SK-N-SH (cell line): Measurements from ENCODE around the gene NAPA. TPM values are rescaled to one million over a fixed set of nuclear protein-coding genes. Genes with fewer than 3 reads are reported as not detected.

ENCODE experiments used
- CTCF ChIA-PET: fragments of 300-600, 350-600 bp; formaldehyde crosslinking; extraction: SDS; loops from one replicate; lab custom pipeline; 2021; lab: Yijun Ruan, JAX
- POLR2A ChIA-PET: fragments of 350-600 bp; sonication (Branson Sonifier 250); formaldehyde crosslinking; extraction: SDS; loops from one replicate; lab custom pipeline; 2020; ENCODE audit warnings: antibody characterized with exemption, inconsistent platforms; lab: Yijun Ruan, JAX
- DNase-seq: peaks from one replicate; pipeline ENCODE4 v3.0.0; 2012
- H2AFZ ChIP-seq: fragments of 200-600 bp; sonication (generic); 2 replicates; pipeline ENCODE4 v1.8.1; 2016; ENCODE audit warnings: antibody characterized with exemption, mild to moderate bottlenecking, low read depth
- H3F3A ChIP-seq: fragments of 200-600 bp; sonication (generic); replicated peaks from 2 replicates; pipeline ENCODE3; 2016; ENCODE audit warnings: antibody characterized with exemption, mild to moderate bottlenecking; ENCODE audit not compliant: insufficient read depth
- H3K27ac ChIP-seq, 2 experiments: fragments of 200-500 bp in 1 of 2; fragments of 200-600 bp in 1 of 2; sonication (Bioruptor generic) in 1 of 2; sonication (generic), shearing (Covaris generic) in 1 of 2; 2 replicates each; pipeline versions ENCODE4 v1.5.1 to v1.6.1; 2014 to 2016; ENCODE audit warnings: low read depth in 2 of 2, inconsistent platforms in 1 of 2, low read length in 1 of 2, mild to moderate bottlenecking in 1 of 2, mixed read lengths in 1 of 2
- H3K27me3 ChIP-seq: fragments of 200-600 bp; sonication (generic), shearing (Covaris generic); 2 replicates; pipeline ENCODE4 v1.6.1; 2016; ENCODE audit warnings: mixed run types; ENCODE audit not compliant: insufficient read depth
- H3K36me3 ChIP-seq, 2 experiments: fragments of 200-500 bp in 1 of 2; fragments of 200-600 bp in 1 of 2; sonication (Bioruptor generic) in 1 of 2; sonication (generic) in 1 of 2; replicated peaks in 1 of 2; 2 replicates each; pipeline versions ENCODE3 to v1.5.1; 2014 to 2016; ENCODE audit warnings: low read length in 1 of 2, mild to moderate bottlenecking in 1 of 2; ENCODE audit not compliant: insufficient read depth in 2 of 2, control insufficient read depth in 1 of 2
- H3K4me1 ChIP-seq, 2 experiments: fragments of 200-500 bp in 1 of 2; fragments of 200-600 bp in 1 of 2; sonication (Bioruptor generic) in 1 of 2; sonication (generic), shearing (Covaris generic) in 1 of 2; 2 replicates each; pipeline versions ENCODE4 v1.5.1 to v1.6.1; 2014 to 2016; ENCODE audit warnings: low read depth in 1 of 2, low read length in 1 of 2, mixed run types in 1 of 2; ENCODE audit not compliant: insufficient read depth in 2 of 2, control insufficient read depth in 1 of 2
- H3K4me2 ChIP-seq: fragments of 200-600 bp; sonication (generic), shearing (Covaris generic); 2 replicates; pipeline ENCODE4 v1.6.1; 2017; ENCODE audit warnings: mixed run types
- H3K4me3 ChIP-seq, 2 experiments: fragments of 200-500 bp in 1 of 2; fragments of 200-600 bp in 1 of 2; sonication (Bioruptor generic) in 1 of 2; sonication (generic), shearing (Covaris generic) in 1 of 2; 2 replicates each; pipeline versions ENCODE4 v1.5.1 to v1.8.1; 2014 to 2016; ENCODE audit warnings: low read depth in 2 of 2, inconsistent platforms in 1 of 2, low read length in 1 of 2, mild to moderate bottlenecking in 1 of 2, mixed read lengths in 1 of 2, moderate library complexity in 1 of 2
- H3K79me2 ChIP-seq: fragments of 200-600 bp; sonication (generic); 2 replicates; pipeline ENCODE4 v1.8.1; 2017; ENCODE audit warnings: mild to moderate bottlenecking; ENCODE audit not compliant: insufficient read depth
- H3K9ac ChIP-seq: fragments of 200-600 bp; sonication (generic); 2 replicates; pipeline ENCODE4 v1.6.1; 2017; ENCODE audit warnings: mixed run types
- H3K9me2 ChIP-seq: fragments of 200-600 bp; sonication (generic); 2 replicates; pipeline ENCODE4 v1.6.1; 2017; ENCODE audit warnings: mixed run types
- H3K9me3 ChIP-seq: fragments of 200-600 bp; sonication (generic); 2 replicates; pipeline ENCODE4 v1.6.1; 2017; ENCODE audit warnings: mixed run types, mild to moderate bottlenecking, moderate library complexity
- H4K20me1 ChIP-seq: fragments of 200-600 bp; sonication (generic); 2 replicates; pipeline ENCODE4 v1.6.1; 2017; ENCODE audit warnings: mild to moderate bottlenecking, mixed run types; ENCODE audit not compliant: insufficient read depth
- EZH2phosphoT487 ChIP-seq: fragments of 200-600 bp; sonication (generic); IDR thresholded peaks from 2 replicates; pipeline ENCODE4 v1.6.1; 2017; ENCODE audit warnings: low read depth, mixed run types, mild to moderate bottlenecking, antibody characterized with exemption, moderate library complexity, borderline replicate concordance
- FOXJ3 ChIP-seq: sonication (generic); formaldehyde crosslinking; IDR thresholded peaks from 2 replicates; pipeline ENCODE4 v1.5.1; 2020; ENCODE audit warnings: mild to moderate bottlenecking, missing genetic modification reagents
- FOXM1 ChIP-seq: IDR thresholded peaks from 2 replicates; pipeline ENCODE4 v1.4.0; 2012; ENCODE audit warnings: low read depth, mild to moderate bottlenecking
- GATA2 ChIP-seq: sonication (generic); formaldehyde crosslinking; IDR thresholded peaks from 2 replicates; pipeline ENCODE4 v1.5.0; 2020; ENCODE audit warnings: mild to moderate bottlenecking, missing genetic modification reagents
- JUND ChIP-seq: IDR thresholded peaks from 2 replicates; pipeline ENCODE4 v1.4.0; 2012
- MEF2A ChIP-seq: IDR thresholded peaks from 2 replicates; pipeline ENCODE4 v1.4.0; 2012; ENCODE audit warnings: low read depth, borderline replicate concordance
- RCOR1 ChIP-seq: fragments of 150-350 bp; IDR thresholded peaks from 2 replicates; pipeline ENCODE4 v1.6.1; 2017; ENCODE audit warnings: antibody characterized with exemption, low read length
- RFX5 ChIP-seq: IDR thresholded peaks from 2 replicates; pipeline ENCODE4 v1.6.1; 2012; ENCODE audit warnings: mild to moderate bottlenecking, improper control_type of control experiment, low read length
- SIN3A ChIP-seq: IDR thresholded peaks from 2 replicates; pipeline ENCODE4 v1.6.1; 2012; ENCODE audit warnings: low read depth, mild to moderate bottlenecking, low read length, moderate library complexity, borderline replicate concordance
- TAF1 ChIP-seq: IDR thresholded peaks from 2 replicates; pipeline ENCODE4 v1.6.1; 2012; ENCODE audit warnings: low read depth, mild to moderate bottlenecking, low read length, moderate library complexity, borderline replicate concordance
- YY1 ChIP-seq: IDR thresholded peaks from 2 replicates; pipeline ENCODE4 v1.4.0; 2012; ENCODE audit warnings: low read depth, mild to moderate bottlenecking
- ZBTB33 ChIP-seq: IDR thresholded peaks from 2 replicates; pipeline ENCODE4 v1.4.0; 2012; ENCODE audit warnings: low read depth, borderline replicate concordance
- WGBS: methylation state at CpG from one replicate; pipeline ENCODE4 v1.1.6; 2017; ENCODE audit warnings: low lambda C conversion rate; 5-methylcytosine and 5-hydroxymethylcytosine counted together
- polyA plus RNA-seq, 3 experiments: library from polyadenylated mRNA; depleted of rRNA; stranded (reverse); fragments of >200 nt; gene quantifications; 2 replicates each; pipeline ENCODE4 v1.2.3, GENCODE V29; 2012
- TF ChIP-seq, protein P1 (sequence below): IDR thresholded peaks from 2 replicates; pipeline ENCODE4; 2012

NAPA gene
- polyA plus RNA-seq, 1 of the 3 experiments (the other 2 are of a cell fraction) = 84.1 TPM

- H3F3A ChIP-seq = no peaks in the 10 kb centered on the region
- H3K9me3 ChIP-seq = no peaks in the 10 kb centered on the region
- no peak overlapping the region for H3K4me3 ChIP-seq
- ChIA-PET CTCF (no interaction called here), POLR2A (no interaction called here)
- H3K27me3 ChIP-seq = no peaks in the 10 kb centered on the region
- no peak overlapping the region for H2AFZ ChIP-seq
- no peak overlapping the region for H3K9ac ChIP-seq
- H3K36me3 ChIP-seq = no peaks in the 10 kb centered on the region
- 75% methylated on average over 12 of the region's 13 CpGs for WGBS
- H3K27ac ChIP-seq = no peak overlapping the region
- no peaks in the 10 kb centered on the region for H3K79me2 ChIP-seq
- no peaks in the 10 kb centered on the region for H3K9me2 ChIP-seq
- no peak for DNase-seq
- H4K20me1 ChIP-seq = no peaks in the 10 kb centered on the region
- H3K4me1 ChIP-seq = no peaks in the 10 kb centered on the region
- TF ChIP-seq RFX5 (no peak), FOXM1 (no peak), FOXJ3 (CRISPR knock-in tag) (no peak), TAF1 (no peak), YY1 (no peak), RCOR1 (no peak), GATA2 (CRISPR knock-in tag) (no peak), JUND (no peak), MEF2A (no peak)
- TF ChIP-seq, protein P1, sequence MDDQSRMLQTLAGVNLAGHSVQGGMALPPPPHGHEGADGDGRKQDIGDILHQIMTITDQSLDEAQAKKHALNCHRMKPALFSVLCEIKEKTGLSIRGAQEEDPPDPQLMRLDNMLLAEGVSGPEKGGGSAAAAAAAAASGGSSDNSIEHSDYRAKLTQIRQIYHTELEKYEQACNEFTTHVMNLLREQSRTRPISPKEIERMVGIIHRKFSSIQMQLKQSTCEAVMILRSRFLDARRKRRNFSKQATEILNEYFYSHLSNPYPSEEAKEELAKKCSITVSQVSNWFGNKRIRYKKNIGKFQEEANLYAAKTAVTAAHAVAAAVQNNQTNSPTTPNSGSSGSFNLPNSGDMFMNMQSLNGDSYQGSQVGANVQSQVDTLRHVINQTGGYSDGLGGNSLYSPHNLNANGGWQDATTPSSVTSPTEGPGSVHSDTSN = no peak
- TF ChIP-seq, all 33 proteins: peak for 0
- H3K4me2 ChIP-seq = no peak overlapping the region
Measured at GRCh38 chr19:47549261-47549862, 34.5 kb upstream of the NAPA start.

- Histone ChIP-seq H3K79me2 (no peaks in the 10 kb centered on the region), H3K9me2 (no peaks in the 10 kb centered on the region), H3K4me2 (no peak overlapping the region), H3K27ac (no peak overlapping the region), H2AFZ (no peak overlapping the region), H3K36me3 (no peaks in the 10 kb centered on the region), H3K4me1 (peaks cover 0 to 1% of the 10 kb centered on the region in 2 experiments; a peak in 1 of 4 replicates), H3K4me3 (no peak overlapping the region), H3K9ac (no peak overlapping the region), H3F3A (no peaks in the 10 kb centered on the region), H3K9me3 (no peaks in the 10 kb centered on the region), H3K27me3 (no peaks in the 10 kb centered on the region), H4K20me1 (no peaks in the 10 kb centered on the region)
- POLR2A ChIA-PET = no interaction called here
- no peak for DNase-seq
- no peak for TF ChIP-seq YY1
- TF ChIP-seq ZBTB33 = no peak
- TF ChIP-seq FOXM1 = no peak
- TF ChIP-seq EZH2phosphoT487 = no peak
- TF ChIP-seq SIN3A = no peak
- WGBS = 56% methylated on average over 2 of the region's 2 CpGs
- CTCF ChIA-PET = no interaction called here
Measured at GRCh38 chr19:47547199-47547598, 32.3 kb upstream of the NAPA start.
